Measurements from ENCODE around the gene BSPRY.

BSPRY gene

GRCh38 chr9:113343732-113344231 is 5.6 kb upstream of the BSPRY start:
- H3K27ac ChIP-seq (ENCODE audit: low read length): no peak overlapping the region
- no peaks in the 10 kb centered on the region for H3K36me3 ChIP-seq (ENCODE audit: control insufficient read depth, low read depth, low read length)
- H3K27me3 ChIP-seq (ENCODE audit: control insufficient read depth, insufficient read depth, low read length): peaks cover 26% of the 10 kb centered on the region
- H3K4me3 ChIP-seq (ENCODE audit: low read length): no peak overlapping the region
- no peaks in the 10 kb centered on the region for H3K4me1 ChIP-seq (ENCODE audit: control insufficient read depth, low read depth, low read length)
- no peaks in the 10 kb centered on the region for H3K9me3 ChIP-seq (ENCODE audit: control insufficient read depth, low read depth, low read length)
- no peak overlapping the region for H3K9ac ChIP-seq (ENCODE audit: low read length)

GRCh38 chr9:113345190-113345589 is 4.2 kb upstream of the BSPRY start:
- Histone ChIP-seq H3K27me3 (ENCODE audit: control insufficient read depth, insufficient read depth, low read length) (peaks cover 38% of the 10 kb centered on the region), H3K9me3 (ENCODE audit: control insufficient read depth, low read depth, low read length) (no peaks in the 10 kb centered on the region), H3K9ac (ENCODE audit: low read length) (no peak overlapping the region), H3K36me3 (ENCODE audit: control insufficient read depth, low read depth, low read length) (no peaks in the 10 kb centered on the region), H3K4me3 (ENCODE audit: low read length) (no peak overlapping the region), H3K4me1 (ENCODE audit: control insufficient read depth, low read depth, low read length) (peaks cover 3% of the 10 kb centered on the region), H3K27ac (ENCODE audit: low read length) (no peak overlapping the region)

GRCh38 chr9:113345671-113346070 is 3.7 kb upstream of the BSPRY start:
- Histone ChIP-seq H3K27me3 (ENCODE audit: control insufficient read depth, insufficient read depth, low read length) (peaks cover 40% of the 10 kb centered on the region), H3K4me1 (ENCODE audit: control insufficient read depth, low read depth, low read length) (peaks cover 6% of the 10 kb centered on the region), H3K9me3 (ENCODE audit: control insufficient read depth, low read depth, low read length) (no peaks in the 10 kb centered on the region), H3K4me3 (ENCODE audit: low read length) (no peak overlapping the region), H3K27ac (ENCODE audit: low read length) (no peak overlapping the region), H3K9ac (ENCODE audit: low read length) (no peak overlapping the region), H3K36me3 (ENCODE audit: control insufficient read depth, low read depth, low read length) (no peaks in the 10 kb centered on the region)

GRCh38 chr9:113348437-113348836 is 904 bp upstream of the BSPRY start:
- H3K4me1 ChIP-seq (ENCODE audit: control insufficient read depth, low read depth, low read length): peaks cover 9% of the 10 kb centered on the region
- no peak overlapping the region for H3K27ac ChIP-seq (ENCODE audit: low read length)
- no peaks in the 10 kb centered on the region for H3K36me3 ChIP-seq (ENCODE audit: control insufficient read depth, low read depth, low read length)
- H3K9ac ChIP-seq (ENCODE audit: low read length): no peak overlapping the region
- H3K9me3 ChIP-seq (ENCODE audit: control insufficient read depth, low read depth, low read length): no peaks in the 10 kb centered on the region
- H3K4me3 ChIP-seq (ENCODE audit: low read length): no peak overlapping the region
- H3K27me3 ChIP-seq (ENCODE audit: control insufficient read depth, insufficient read depth, low read length): peaks cover 37% of the 10 kb centered on the region

- Histone ChIP-seq H3K27me3 (ENCODE audit: control insufficient read depth, insufficient read depth, low read length) (peaks cover 37% of the 10 kb centered on the region), H3K4me3 (ENCODE audit: low read length) (peak overlapping the region; percentile 56), H3K4me1 (ENCODE audit: control insufficient read depth, low read depth, low read length) (peaks cover 9% of the 10 kb centered on the region), H3K9ac (ENCODE audit: low read length) (no peak overlapping the region), H3K27ac (ENCODE audit: low read length) (no peak overlapping the region), H3K9me3 (ENCODE audit: control insufficient read depth, low read depth, low read length) (no peaks in the 10 kb centered on the region), H3K36me3 (ENCODE audit: control insufficient read depth, low read depth, low read length) (no peaks in the 10 kb centered on the region)
Measured at GRCh38 chr9:113349066-113349444, 286 bp upstream of the BSPRY start.

DNA sequence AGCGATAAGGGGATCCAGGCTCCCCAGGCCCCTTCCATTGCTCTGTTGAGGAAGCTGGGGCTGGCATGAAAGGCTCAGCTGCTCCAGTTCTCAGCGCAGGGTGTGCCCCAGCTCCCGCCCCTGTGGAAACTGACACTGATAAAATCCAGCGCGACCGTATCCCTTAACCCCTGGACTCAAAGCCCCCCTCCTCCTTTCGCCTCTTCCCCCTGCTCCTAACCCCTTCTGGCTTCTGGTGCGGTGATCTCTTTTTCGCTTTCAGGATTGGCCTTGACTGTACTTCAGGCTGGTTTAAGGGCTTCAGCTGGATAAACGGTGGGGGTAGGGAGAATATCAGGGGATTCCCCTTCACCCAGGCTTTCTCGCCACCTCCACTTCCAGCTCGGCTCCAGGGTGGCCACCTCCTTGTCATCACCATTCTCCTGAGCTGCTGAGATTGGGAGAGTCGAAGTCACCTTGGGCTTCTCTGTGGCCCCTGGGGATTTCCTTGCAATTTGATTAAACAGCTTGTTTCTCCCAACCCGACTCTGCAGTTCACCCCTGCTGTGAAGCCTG is 843 bp downstream of the BSPRY start:
- H3K36me3 ChIP-seq (ENCODE audit: control insufficient read depth, low read depth, low read length): no peaks in the 10 kb centered on the region
- no peaks in the 10 kb centered on the region for H3K9me3 ChIP-seq (ENCODE audit: control insufficient read depth, low read depth, low read length)
- no peak overlapping the region for H3K27ac ChIP-seq (ENCODE audit: low read length)
- H3K4me1 ChIP-seq (ENCODE audit: control insufficient read depth, low read depth, low read length): peaks cover 9% of the 10 kb centered on the region
- peak overlapping the region; percentile 56 for H3K4me3 ChIP-seq (ENCODE audit: low read length)
- H3K27me3 ChIP-seq (ENCODE audit: control insufficient read depth, insufficient read depth, low read length): peaks cover 37% of the 10 kb centered on the region
- H3K9ac ChIP-seq (ENCODE audit: low read length): no peak overlapping the region

GRCh38 chr9:113350937-113351336 is 1.6 kb downstream of the BSPRY start:
- no peaks in the 10 kb centered on the region for H3K36me3 ChIP-seq (ENCODE audit: control insufficient read depth, low read depth, low read length)
- no peak overlapping the region for H3K9ac ChIP-seq (ENCODE audit: low read length)
- H3K27me3 ChIP-seq (ENCODE audit: control insufficient read depth, insufficient read depth, low read length): peaks cover 37% of the 10 kb centered on the region
- no peak overlapping the region for H3K27ac ChIP-seq (ENCODE audit: low read length)
- no peak overlapping the region for H3K4me3 ChIP-seq (ENCODE audit: low read length)
- no peaks in the 10 kb centered on the region for H3K9me3 ChIP-seq (ENCODE audit: control insufficient read depth, low read depth, low read length)
- peaks cover 9% of the 10 kb centered on the region for H3K4me1 ChIP-seq (ENCODE audit: control insufficient read depth, low read depth, low read length)

DNA sequence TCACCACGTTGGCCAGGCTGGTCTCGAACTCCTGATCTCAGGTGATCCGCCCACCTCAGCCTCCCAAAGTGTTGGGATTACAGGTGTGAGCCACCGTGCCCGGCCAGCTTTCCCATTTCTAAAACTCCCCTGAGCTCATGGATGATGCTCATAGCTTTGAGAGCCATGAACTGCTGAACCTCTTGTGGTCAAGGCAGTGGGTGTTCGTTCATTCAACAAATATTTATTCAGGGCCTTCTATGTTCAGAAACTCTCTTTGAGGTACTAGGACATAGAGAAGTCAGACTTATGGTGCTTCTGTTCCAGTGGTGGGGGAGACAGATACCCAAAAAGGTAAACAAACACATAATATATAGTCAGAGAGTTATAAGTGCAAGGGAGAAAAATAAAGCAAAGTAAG is 2.7 kb downstream of the BSPRY start:
- H3K36me3 ChIP-seq (ENCODE audit: control insufficient read depth, low read depth, low read length): no peaks in the 10 kb centered on the region
- no peak overlapping the region for H3K9ac ChIP-seq (ENCODE audit: low read length)
- no peak overlapping the region for H3K27ac ChIP-seq (ENCODE audit: low read length)
- no peak overlapping the region for H3K4me3 ChIP-seq (ENCODE audit: low read length)
- H3K4me1 ChIP-seq (ENCODE audit: control insufficient read depth, low read depth, low read length): peaks cover 9% of the 10 kb centered on the region
- H3K27me3 ChIP-seq (ENCODE audit: control insufficient read depth, insufficient read depth, low read length): peaks cover 37% of the 10 kb centered on the region
- no peaks in the 10 kb centered on the region for H3K9me3 ChIP-seq (ENCODE audit: control insufficient read depth, low read depth, low read length)

- H3K36me3 ChIP-seq (ENCODE audit: control insufficient read depth, low read depth, low read length): no peaks in the 10 kb centered on the region
- peaks cover 9% of the 10 kb centered on the region for H3K4me1 ChIP-seq (ENCODE audit: control insufficient read depth, low read depth, low read length)
- no peak overlapping the region for H3K27ac ChIP-seq (ENCODE audit: low read length)
- peaks cover 36% of the 10 kb centered on the region for H3K27me3 ChIP-seq (ENCODE audit: control insufficient read depth, insufficient read depth, low read length)
- H3K9me3 ChIP-seq (ENCODE audit: control insufficient read depth, low read depth, low read length): no peaks in the 10 kb centered on the region
- H3K9ac ChIP-seq (ENCODE audit: low read length): no peak overlapping the region
- H3K4me3 ChIP-seq (ENCODE audit: low read length): no peak overlapping the region
Measured at GRCh38 chr9:113352411-113352810, 3.1 kb downstream of the BSPRY start.

- H3K9me3 ChIP-seq (ENCODE audit: control insufficient read depth, low read depth, low read length): no peaks in the 10 kb centered on the region
Measured at GRCh38 chr9:113355040-113355596, 5.8 kb downstream of the BSPRY start.

GRCh38 chr9:113356686-113357292 is 7.4 kb downstream of the BSPRY start:
- no peaks in the 10 kb centered on the region for H3K27me3 ChIP-seq (ENCODE audit: control insufficient read depth, insufficient read depth, low read length)
- H3K4me1 ChIP-seq (ENCODE audit: control insufficient read depth, low read depth, low read length): peaks cover 8% of the 10 kb centered on the region
- H3K4me3 ChIP-seq (ENCODE audit: low read length): no peak overlapping the region

More at GRCh38 chr9:113355040-113355596, 5.8 kb downstream of the BSPRY start:
- H3K27me3 ChIP-seq (ENCODE audit: control insufficient read depth, insufficient read depth, low read length): peaks cover 14% of the 10 kb centered on the region
- peaks cover 6% of the 10 kb centered on the region for H3K4me1 ChIP-seq (ENCODE audit: control insufficient read depth, low read depth, low read length)
- no peak overlapping the region for H3K9ac ChIP-seq (ENCODE audit: low read length)
- peaks cover 3% of the 10 kb centered on the region for H3K36me3 ChIP-seq (ENCODE audit: control insufficient read depth, low read depth, low read length)
- no peak overlapping the region for H3K4me3 ChIP-seq (ENCODE audit: low read length)
- no peak overlapping the region for H3K27ac ChIP-seq (ENCODE audit: low read length)

GRCh38 chr9:113359385-113359784 is 10.0 kb downstream of the BSPRY start:
- no peaks in the 10 kb centered on the region for H3K9me3 ChIP-seq (ENCODE audit: control insufficient read depth, low read depth, low read length)
- H3K9ac ChIP-seq (ENCODE audit: low read length): no peak overlapping the region
- H3K4me3 ChIP-seq (ENCODE audit: low read length): no peak overlapping the region
- no peak overlapping the region for H3K27ac ChIP-seq (ENCODE audit: low read length)
- H3K4me1 ChIP-seq (ENCODE audit: control insufficient read depth, low read depth, low read length): peaks cover 8% of the 10 kb centered on the region
- peaks cover 3% of the 10 kb centered on the region for H3K36me3 ChIP-seq (ENCODE audit: control insufficient read depth, low read depth, low read length)
- no peaks in the 10 kb centered on the region for H3K27me3 ChIP-seq (ENCODE audit: control insufficient read depth, insufficient read depth, low read length)

More at GRCh38 chr9:113356686-113357292, 7.4 kb downstream of the BSPRY start:
- H3K36me3 ChIP-seq (ENCODE audit: control insufficient read depth, low read depth, low read length): peaks cover 3% of the 10 kb centered on the region
- no peak overlapping the region for H3K27ac ChIP-seq (ENCODE audit: low read length)
- H3K9me3 ChIP-seq (ENCODE audit: control insufficient read depth, low read depth, low read length): no peaks in the 10 kb centered on the region
- no peak overlapping the region for H3K9ac ChIP-seq (ENCODE audit: low read length)

Data from iPS-18a (cell line).